AG04450 (cell line): ENCODE data around the gene FMNL2. TPM values are rescaled to one million over a fixed set of nuclear protein-coding genes. Genes with fewer than 3 reads are reported as not detected.

ENCODE experiments used
- CTCF ChIA-PET: fragments of 300-600, 350-600 bp; formaldehyde crosslinking; extraction: SDS; loops from one replicate; lab custom pipeline; 2022; ENCODE audit warnings: antibody characterized with exemption, inconsistent platforms; lab: Charles Lee
- POLR2A ChIA-PET: fragments of 350-600 bp; formaldehyde crosslinking; extraction: SDS; loops from one replicate; lab custom pipeline; 2021; ENCODE audit warnings: antibody characterized with exemption, inconsistent platforms; lab: Yijun Ruan, JAX
- DNase-seq: peaks from one replicate; pipeline ENCODE4 v3.0.0-alpha.2; 2011; ENCODE audit warnings: low read depth, low spot score
- H3K27ac ChIP-seq: one replicate; pipeline ENCODE4 v1.5.1; 2012; ENCODE audit warnings: low read depth, low read length, control low read depth
- H3K27me3 ChIP-seq: one replicate; pipeline ENCODE4 v1.6.0; 2012; ENCODE audit warnings: low read length; ENCODE audit not compliant: control insufficient read depth, insufficient read depth
- H3K4me3 ChIP-seq: 2 replicates; pipeline ENCODE4 v1.5.1; 2011; ENCODE audit warnings: mild to moderate bottlenecking, low read depth, low read length, control low read depth
- H3K9me3 ChIP-seq: 2 replicates; pipeline ENCODE4 v1.5.1; 2012; ENCODE audit warnings: low read length; ENCODE audit not compliant: control insufficient read depth, insufficient read depth
- polyA plus RNA-seq: library from polyadenylated mRNA; depleted of rRNA; stranded (reverse); fragments of >200 nt; gene quantifications from 2 replicates; pipeline ENCODE4 v1.2.3, GENCODE V29; 2011
- TF ChIP-seq, protein P1 (sequence below): IDR thresholded peaks from 2 replicates; pipeline ENCODE4 v1.5.1; 2011; ENCODE audit warnings: low read depth, low read length, control low read depth, inconsistent platforms

Gene FMNL2
- polyA plus RNA-seq, 1 experiment, result 22.0 TPM

DNA sequence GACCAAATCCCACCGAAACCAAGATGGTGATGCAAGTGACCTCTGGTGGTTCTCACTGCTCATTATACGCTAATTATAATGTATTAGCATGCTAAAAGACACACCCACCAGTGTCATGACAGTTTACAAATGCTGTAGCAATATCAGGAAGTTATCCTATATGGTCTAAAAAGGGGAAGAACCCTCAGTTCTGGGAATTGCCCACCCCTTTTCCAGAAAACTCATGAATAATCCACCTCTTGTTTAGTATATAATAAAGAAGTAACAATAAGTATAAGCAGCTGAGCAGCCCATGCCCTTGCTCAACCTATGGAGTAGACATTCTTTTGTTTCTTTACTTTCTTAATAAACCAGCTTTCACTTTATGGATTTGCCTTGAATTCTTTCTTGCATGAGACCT lies 31.0 kb upstream of the FMNL2 start:
- Histone ChIP-seq H3K27me3 (peaks cover 4% of the 10 kb centered on the region), H3K27ac (no peak overlapping the region), H3K9me3 (no peaks in the 10 kb centered on the region), H3K4me3 (no peak overlapping the region)
- POLR2A ChIA-PET, result no interaction called here
- no peak for DNase-seq
- TF ChIP-seq, protein P1, sequence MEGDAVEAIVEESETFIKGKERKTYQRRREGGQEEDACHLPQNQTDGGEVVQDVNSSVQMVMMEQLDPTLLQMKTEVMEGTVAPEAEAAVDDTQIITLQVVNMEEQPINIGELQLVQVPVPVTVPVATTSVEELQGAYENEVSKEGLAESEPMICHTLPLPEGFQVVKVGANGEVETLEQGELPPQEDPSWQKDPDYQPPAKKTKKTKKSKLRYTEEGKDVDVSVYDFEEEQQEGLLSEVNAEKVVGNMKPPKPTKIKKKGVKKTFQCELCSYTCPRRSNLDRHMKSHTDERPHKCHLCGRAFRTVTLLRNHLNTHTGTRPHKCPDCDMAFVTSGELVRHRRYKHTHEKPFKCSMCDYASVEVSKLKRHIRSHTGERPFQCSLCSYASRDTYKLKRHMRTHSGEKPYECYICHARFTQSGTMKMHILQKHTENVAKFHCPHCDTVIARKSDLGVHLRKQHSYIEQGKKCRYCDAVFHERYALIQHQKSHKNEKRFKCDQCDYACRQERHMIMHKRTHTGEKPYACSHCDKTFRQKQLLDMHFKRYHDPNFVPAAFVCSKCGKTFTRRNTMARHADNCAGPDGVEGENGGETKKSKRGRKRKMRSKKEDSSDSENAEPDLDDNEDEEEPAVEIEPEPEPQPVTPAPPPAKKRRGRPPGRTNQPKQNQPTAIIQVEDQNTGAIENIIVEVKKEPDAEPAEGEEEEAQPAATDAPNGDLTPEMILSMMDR, result no peak
- CTCF ChIA-PET, result no interaction called here

DNA sequence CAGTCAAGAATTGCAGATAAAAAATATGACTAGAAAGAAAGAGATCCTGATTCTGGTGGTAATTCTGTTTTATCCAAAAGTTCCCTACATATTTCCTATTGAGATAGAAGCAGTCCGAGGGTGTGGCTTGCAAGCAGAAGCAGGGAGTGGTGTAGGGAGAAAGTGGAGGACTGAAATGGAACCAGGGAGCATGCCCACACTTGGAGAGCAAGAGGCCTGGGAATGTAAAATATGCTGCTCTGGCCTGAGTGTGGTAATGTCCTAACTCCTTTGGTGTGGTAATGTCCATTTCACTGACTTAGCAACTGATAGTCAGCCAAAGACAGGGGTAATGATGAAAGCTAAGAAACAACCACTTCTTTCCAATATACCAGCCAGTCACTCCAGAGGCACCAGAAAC lies 30.1 kb upstream of the FMNL2 start:
- Histone ChIP-seq H3K27me3 (peaks cover 4% of the 10 kb centered on the region), H3K4me3 (no peak overlapping the region), H3K27ac (no peak overlapping the region), H3K9me3 (no peaks in the 10 kb centered on the region)
- TF ChIP-seq, protein P1, result no peak
- ChIA-PET CTCF (no interaction called here), POLR2A (no interaction called here)
- DNase-seq, result no peak

DNA sequence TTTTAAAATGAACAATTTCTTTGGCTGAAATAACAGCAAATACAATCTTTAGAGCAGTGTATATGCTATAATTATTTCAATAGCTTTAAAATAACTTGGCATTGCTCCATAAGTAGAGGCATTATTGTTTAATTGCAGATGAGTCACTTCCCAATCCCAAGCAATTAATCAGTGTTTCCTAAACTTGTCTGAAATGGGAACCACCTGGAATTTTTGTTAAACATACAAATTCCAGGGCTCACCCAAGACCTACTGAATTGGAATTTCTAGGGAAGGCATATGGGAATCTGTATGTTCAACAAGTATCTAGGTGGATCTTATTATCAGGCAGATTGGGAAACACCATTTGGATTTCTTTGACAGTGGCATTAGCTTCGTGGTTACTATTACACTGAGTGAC lies 27.1 kb upstream of the FMNL2 start:
- H3K27me3 ChIP-seq, result no peaks in the 10 kb centered on the region
- no peak overlapping the region for H3K4me3 ChIP-seq
- ChIA-PET POLR2A (no interaction called here), CTCF (no interaction called here)
- no peaks in the 10 kb centered on the region for H3K9me3 ChIP-seq
- TF ChIP-seq, protein P1, result no peak
- no peak overlapping the region for H3K27ac ChIP-seq
- DNase-seq, result no peak

DNA sequence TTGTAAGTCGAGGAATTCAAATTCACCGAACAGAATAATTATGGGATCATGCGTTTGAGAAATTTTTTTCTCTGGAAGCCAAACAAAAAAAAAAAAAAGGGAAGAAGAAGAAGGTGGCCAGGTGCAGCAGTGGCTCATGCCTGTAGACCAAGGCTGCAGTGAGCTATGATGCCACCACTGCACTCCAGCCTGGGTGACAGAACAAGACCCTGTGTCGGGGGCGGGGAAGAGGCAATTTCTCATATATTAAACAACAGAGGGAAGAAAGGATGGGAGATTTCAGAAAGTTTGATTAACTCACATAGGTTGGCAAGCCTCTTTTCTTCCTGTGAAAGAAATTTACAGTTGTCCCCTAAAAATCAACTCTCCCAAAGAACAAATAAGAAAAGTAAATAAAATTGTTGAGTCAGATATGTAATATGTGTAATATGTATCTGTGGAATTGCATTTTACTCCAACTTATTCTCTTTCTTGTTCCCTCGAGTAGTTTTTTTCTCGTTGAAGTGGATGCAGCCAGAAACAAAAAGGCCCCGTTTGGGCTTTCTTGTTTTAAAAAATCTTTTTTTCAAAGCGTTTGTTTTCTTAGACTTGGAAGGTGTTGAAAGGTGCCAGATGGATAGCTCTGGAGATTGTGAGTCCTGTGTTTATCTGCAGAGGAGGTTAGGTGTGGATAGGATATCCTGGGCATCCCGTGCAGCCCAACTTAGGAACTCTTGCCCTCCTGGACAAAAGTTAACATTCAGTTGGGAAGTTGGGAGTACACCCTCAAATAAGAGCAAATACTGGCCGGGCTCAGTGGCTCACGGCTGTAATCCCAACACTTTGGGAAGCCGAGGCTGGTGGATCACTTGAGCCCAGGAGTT lies 25.4 kb upstream of the FMNL2 start:
- DNase-seq, result no peak
- Histone ChIP-seq H3K9me3 (no peaks in the 10 kb centered on the region), H3K4me3 (no peak overlapping the region), H3K27me3 (no peaks in the 10 kb centered on the region), H3K27ac (no peak overlapping the region)
- TF ChIP-seq, protein P1, result no peak
- ChIA-PET POLR2A (no interaction called here), CTCF (interaction anchor here (0.6 kb wide), 1 partner anchor 118 kb away, joined by 4 read pairs; no protein-coding TSS in a partner anchor)

DNA sequence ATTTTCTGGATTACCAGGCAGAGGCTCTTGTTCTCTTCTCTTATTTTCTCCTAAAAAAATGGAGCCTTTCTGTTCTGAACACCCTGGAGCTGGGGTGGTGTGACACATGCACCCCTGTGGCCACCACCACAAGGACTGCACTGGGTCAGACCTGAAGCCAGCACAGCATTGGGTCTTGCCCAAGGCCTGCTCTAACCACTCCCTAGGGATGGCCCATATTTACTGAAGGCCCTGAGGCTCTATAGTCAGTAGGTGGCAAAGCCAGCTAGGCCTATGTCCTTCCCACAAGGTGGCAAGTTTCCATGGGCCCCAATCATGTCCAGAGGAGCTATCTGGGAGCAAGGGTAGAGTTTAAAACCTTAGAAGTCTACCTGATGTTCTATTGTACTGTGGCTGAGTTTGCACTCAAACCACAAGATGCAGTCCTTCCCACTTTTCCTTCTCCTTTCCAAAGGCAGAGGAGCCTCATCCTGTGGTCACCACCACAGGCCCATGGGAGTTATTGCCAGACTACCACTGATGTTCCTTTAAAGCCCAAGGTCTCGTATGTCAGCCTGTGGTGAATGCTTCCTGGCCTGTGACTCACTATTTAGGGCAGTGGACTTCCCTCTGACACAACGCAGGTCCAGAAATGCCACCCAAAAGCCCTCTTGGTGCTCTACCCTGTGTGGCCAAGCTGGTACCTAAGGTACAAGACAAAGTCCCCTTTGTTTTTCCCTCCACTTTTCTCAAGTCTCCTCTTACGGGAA lies 15.0 kb upstream of the FMNL2 start:
- ChIA-PET POLR2A (no interaction called here), CTCF (interaction anchor here (0.7 kb wide), 1 partner anchor 24 kb away, joined by 3 read pairs; no protein-coding TSS in a partner anchor)
- no peak overlapping the region for H3K27ac ChIP-seq
- DNase-seq, result no peak
- TF ChIP-seq, protein P1, result no peak
- H3K27me3 ChIP-seq, result no peaks in the 10 kb centered on the region
- H3K4me3 ChIP-seq, result no peak overlapping the region
- H3K9me3 ChIP-seq, result no peaks in the 10 kb centered on the region
